HG03097 (cell line): Measurements from ENCODE around the gene MFN1.

Experiments
- ATAC-seq: cut with Tn5 transposase; IDR thresholded peaks from one replicate; pipeline ENCODE4 v1.9.1; 2021; ENCODE audit not compliant: unreplicated experiment, low FRiP score

Gene MFN1

GRCh38 chr3:179336345-179336929, 11.1 kb upstream of the MFN1 start:
- ATAC-seq = no peak

- ATAC-seq = peak; percentile 58
These were observed 960 bp downstream of the MFN1 start for GRCh38 chr3:179348325-179349013.

GRCh38 chr3:179355996-179356395, 8.5 kb downstream of the MFN1 start:
- no peak for ATAC-seq

GRCh38 chr3:179363332-179363731, 15.8 kb downstream of the MFN1 start:
- ATAC-seq = no peak

DNA sequence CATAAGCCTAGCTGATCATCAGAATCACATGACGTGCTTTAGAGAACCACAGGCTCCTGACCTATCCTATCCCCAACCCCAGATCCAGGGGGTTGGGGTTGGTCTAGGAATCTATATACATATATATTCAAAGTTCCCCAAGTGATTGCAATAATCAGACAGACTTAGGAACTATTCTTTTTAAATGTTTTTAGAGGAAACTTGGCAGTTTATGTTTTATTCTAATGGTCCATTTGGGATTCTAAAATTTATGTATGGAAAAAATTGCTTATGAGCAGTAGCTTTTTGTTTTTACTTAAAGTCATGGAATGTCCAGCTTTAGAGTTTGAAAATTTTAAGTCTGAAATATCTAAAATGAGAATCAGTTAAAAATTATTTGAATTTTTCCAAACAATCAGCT, 22.1 kb downstream of the MFN1 start:
- ATAC-seq = no peak

DNA sequence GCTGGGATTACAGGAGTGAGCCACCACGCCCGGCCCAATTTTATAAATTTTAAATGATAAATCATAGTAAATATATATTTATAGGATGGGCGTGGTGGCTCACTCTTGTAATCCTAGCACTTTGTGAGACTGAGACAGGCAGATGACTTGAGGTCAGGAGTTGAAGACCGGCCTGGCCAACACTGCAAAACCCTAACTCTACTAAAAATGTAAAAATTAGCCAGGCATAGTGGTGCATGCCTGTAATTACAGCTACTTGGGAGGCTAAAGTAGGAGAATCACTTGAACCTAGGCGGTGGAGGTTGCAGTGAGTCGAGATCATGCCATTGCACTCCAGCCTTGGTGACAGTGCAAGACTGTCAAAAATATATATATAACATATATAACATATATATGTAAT, 26.4 kb downstream of the MFN1 start:
- no peak for ATAC-seq

DNA sequence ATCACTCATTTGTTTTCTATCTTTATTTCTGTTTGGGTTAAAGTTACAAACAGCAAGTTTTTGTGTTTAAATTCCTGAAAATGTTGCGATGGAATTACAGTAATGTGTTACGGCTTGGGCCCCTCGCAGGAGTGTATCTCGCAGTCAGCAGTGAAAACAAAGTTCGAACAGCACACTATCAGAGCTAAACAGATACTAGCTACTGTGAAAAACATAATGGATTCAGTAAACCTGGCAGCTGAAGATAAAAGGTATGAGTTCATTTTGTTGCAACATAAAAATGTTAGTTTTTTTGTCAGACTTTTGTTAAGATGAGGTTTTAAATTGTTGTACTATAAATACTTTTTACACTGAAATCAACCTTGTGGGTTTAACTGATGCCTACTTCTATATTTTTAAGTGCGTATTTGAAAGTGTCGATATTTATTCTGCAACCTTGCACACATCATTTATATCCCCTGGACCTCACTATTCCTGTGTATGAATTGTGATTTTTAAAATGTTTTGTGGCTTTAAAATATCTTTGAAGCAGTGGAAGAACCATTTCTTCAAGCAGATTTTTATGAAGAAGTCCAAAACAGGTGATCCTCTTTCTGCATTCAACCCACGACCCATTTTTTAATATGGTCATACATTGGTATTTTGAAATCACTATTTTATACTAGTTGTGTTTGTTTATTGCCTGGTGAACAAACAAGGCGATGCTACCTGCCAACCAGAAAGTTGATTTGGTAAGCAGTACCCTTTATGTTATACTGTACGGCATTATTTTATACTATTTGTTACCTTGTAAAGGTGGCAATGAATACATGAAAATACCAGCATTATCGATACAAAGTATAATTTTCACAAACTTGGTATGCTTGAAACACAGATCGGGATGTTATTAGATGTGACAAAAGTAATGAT, 27.8 kb downstream of the MFN1 start:
- ATAC-seq = no peak

DNA sequence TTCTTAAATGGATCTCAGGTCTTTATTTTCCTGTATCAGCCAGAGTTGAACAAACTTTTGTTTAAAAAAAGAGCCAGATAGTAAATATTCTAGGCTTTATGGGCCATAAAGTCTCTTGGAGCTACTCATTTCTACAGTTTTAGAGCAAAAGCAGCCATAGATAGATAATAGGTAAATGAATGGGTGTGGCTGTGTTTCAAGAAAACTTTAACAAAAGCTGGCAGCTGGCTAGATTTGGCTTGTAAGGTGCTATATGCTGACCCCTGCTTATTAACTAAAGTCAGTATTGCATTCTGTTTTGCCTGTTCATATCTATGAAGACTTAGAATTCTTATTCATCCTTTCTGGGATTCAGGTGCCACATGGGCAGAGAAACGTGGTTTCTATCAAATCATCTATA, 29.0 kb downstream of the MFN1 start:
- no peak for ATAC-seq

DNA sequence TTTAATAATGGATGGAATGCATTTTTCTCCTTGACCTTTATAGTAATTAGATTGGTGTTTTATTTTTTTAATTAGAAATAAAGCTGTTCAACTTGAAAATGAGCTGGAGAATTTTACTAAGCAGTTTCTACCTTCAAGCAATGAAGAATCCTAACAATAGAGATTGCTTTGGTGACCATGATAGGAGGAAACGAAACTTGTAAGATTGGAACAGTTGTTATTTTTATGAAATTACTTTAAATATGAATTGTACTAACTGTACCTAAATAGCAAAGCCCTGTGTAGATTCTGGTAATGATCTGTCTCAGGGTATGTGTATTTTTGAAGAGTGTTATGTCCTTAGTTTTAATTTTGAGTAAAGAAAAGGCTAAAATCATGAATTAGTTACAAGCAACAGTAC, 44.4 kb downstream of the MFN1 start:
- no peak for ATAC-seq

GRCh38 chr3:179398574-179399231, 51.2 kb downstream of the MFN1 start:
- no peak for ATAC-seq

DNA sequence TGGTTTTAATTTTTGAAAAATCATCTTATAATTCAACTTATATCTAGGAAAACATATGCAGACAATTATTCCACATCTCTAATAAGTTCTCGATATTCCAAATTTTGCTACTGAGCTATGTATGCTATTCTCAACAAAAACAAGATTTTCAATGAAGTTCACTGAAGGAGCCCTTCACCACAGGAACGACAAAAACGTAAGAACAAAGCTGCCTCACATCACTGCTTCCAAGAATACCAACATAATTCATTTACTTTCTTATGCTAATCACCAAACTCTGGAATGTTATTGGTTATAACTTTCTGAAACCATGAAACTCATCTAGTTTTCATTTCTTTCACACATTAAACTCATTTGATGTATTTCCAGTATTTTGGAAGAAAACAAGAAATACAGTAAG, 54.1 kb downstream of the MFN1 start:
- ATAC-seq = no peak

DNA sequence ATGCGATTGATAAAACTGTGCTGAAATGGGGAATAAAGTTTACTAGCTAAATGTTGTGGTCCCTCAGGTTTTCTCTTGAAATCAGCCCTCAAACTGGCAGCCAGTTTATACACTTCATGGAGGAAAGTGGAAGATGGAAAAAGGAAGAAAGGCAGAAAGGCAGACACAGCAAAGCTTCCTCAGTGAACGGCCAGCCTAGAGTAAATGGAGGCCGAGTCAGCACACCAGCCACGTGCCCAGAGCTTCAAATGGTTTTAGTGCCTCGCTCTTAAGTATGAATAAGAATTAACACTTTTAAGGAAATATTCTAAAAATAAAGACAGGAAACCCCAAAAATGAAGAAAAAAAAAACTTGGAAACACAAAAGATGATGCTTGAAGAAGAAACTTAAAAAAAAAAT, 55.5 kb downstream of the MFN1 start:
- no peak for ATAC-seq

DNA sequence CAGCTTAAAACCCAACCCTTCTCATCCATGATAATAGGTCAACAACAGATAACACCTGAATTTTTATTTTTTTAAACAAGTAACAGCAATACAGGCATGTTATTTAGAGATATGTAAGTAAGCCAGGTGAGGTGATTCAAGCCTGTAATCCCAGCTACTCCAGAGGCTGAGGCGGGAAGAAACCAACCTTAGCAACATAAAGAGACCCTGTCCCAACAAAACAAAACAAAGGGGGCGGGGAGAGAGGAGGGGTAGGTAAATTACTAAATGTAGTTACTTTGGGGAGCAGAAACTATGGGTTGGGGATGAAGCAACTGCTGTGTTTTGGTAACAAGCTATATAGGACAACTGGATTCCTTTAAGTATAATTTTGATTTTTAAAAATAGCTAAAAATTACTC, 56.8 kb downstream of the MFN1 start:
- no peak for ATAC-seq

GRCh38 chr3:179410331-179410730, 62.8 kb downstream of the MFN1 start:
- ATAC-seq = no peak

DNA sequence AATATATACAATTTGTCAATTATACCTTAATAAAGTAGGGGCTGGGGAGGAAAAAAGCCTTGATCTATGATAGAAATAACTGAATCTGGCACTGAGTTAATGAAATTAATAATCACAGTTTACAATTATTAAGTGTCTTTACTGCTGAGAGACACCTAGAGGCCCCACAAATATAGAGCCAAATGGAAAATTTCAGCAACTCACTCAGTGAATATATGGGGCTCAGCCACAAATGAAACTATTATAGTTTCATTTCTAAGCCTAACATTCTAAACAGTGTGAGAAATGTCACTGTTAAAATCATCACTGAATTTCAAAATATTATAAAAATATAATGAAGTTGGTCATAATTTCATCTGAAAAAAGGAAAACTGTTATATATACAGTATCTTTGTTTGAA, 63.5 kb downstream of the MFN1 start:
- ATAC-seq = no peak

GRCh38 chr3:179414804-179415203, 67.3 kb downstream of the MFN1 start:
- no peak for ATAC-seq

- no peak for ATAC-seq
These were observed 67.9 kb downstream of the MFN1 start for GRCh38 chr3:179415377-179415776.

DNA sequence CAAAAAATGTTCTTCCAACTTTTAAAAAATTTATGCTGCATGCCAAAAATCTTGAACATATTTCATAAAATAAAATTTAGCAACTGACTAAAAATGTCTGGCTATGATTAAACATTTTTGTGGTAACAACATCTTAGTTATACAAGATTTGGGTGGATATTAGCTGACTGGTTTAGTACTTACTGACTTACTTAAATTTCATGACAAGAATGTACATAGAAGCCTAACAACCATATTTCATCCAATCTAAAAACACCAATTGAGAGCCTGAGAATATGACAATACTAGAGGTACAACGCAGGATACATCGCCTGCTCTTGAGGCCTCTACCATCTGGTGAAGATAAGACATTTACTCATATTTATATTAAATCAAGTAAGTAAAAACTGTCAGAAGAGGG, 69.2 kb downstream of the MFN1 start:
- no peak for ATAC-seq

DNA sequence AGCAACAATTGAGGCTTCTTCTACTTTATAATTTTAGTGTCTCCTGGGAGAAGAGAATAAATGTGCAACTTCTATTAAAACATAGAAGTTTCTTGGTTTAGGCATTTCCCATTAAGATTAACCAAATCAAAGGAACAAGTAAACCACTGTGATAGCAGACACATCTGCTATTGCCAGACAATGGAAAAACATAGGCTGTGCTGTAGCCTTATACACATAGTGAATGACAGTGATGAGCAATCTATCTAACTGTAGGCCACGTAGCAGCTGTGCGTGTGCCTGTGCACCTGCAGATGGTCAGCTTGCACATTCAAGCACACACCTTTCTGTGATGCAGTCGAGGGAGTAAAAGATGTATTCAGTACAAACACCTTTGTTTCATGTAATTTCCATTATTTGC, 71.1 kb downstream of the MFN1 start:
- no peak for ATAC-seq

- no peak for ATAC-seq
These were observed 74.0 kb downstream of the MFN1 start for GRCh38 chr3:179421500-179421899.

- no peak for ATAC-seq
These were observed 77.6 kb downstream of the MFN1 start for GRCh38 chr3:179425075-179425474.
